ENCODE measurements around the gene ZNF514. TPM values are rescaled to one million over a fixed set of nuclear protein-coding genes. Genes with fewer than 3 reads are reported as not detected.

ZNF514 gene
- total RNA-seq, 1 donor, result 14.5 TPM

GRCh38 chr2:95165030-95165370 lies 5.4 kb upstream of the ZNF514 start:
- Histone ChIP-seq H3K36me3 (ENCODE audit: insufficient read depth, low read length) (no peaks in the 10 kb centered on the region), H3K4me2 (ENCODE audit: insufficient read depth, low read length) (peak overlapping the region; percentile 87), H3K27ac (ENCODE audit: low read depth, low read length) (peak overlapping the region; percentile 97), H4K20me1 (ENCODE audit: insufficient read depth, low read length) (no peaks in the 10 kb centered on the region), H3K79me2 (ENCODE audit: insufficient read depth, low read length) (peaks cover 35% of the 10 kb centered on the region), H3K4me1 (ENCODE audit: insufficient read depth, low read length) (peaks cover 15% of the 10 kb centered on the region), H2AFZ (ENCODE audit: low read length) (peak overlapping the region; percentile 100), H3K4me3 (ENCODE audit: insufficient read depth, low read length) (peak overlapping the region; percentile 94), H3K27me3 (ENCODE audit: insufficient read depth, low read length) (no peaks in the 10 kb centered on the region), H3K9me3 (ENCODE audit: low read depth, low read length) (no peaks in the 10 kb centered on the region)
- TF ChIP-seq CTCF (IDR thresholded peaks at IDR 0.05; ENCODE audit: extremely low read depth, low read depth, low read length), result no peak
- DNase-seq (ENCODE audit: insufficient read length, low spot score, missing footprints), result no peak

- H3K27ac ChIP-seq (ENCODE audit: low read depth, low read length), result peak overlapping the region; percentile 41
- H3K36me3 ChIP-seq (ENCODE audit: insufficient read depth, low read length), result peaks cover 28% of the 10 kb centered on the region
- no peaks in the 10 kb centered on the region for H3K27me3 ChIP-seq (ENCODE audit: insufficient read depth, low read length)
- peaks cover 5% of the 10 kb centered on the region for H3K9me3 ChIP-seq (ENCODE audit: low read depth, low read length)
- peaks cover 10% of the 10 kb centered on the region for H3K4me1 ChIP-seq (ENCODE audit: insufficient read depth, low read length)
- no peaks in the 10 kb centered on the region for H4K20me1 ChIP-seq (ENCODE audit: insufficient read depth, low read length)
- H2AFZ ChIP-seq (ENCODE audit: low read length), result peak overlapping the region; percentile 91
- peak overlapping the region; percentile 84 for H3K4me3 ChIP-seq (ENCODE audit: insufficient read depth, low read length)
- no peak for TF ChIP-seq CTCF (IDR thresholded peaks at IDR 0.05; ENCODE audit: extremely low read depth, low read depth, low read length)
- H3K79me2 ChIP-seq (ENCODE audit: insufficient read depth, low read length), result peaks cover 9% of the 10 kb centered on the region
- DNase-seq (ENCODE audit: insufficient read length, low spot score, missing footprints), result peak; percentile 95
- H3K4me2 ChIP-seq (ENCODE audit: insufficient read depth, low read length), result peak overlapping the region; percentile 87
These were observed 593 bp downstream of the ZNF514 start for GRCh38 chr2:95158891-95159619.

GRCh38 chr2:95158441-95158840 lies 1.2 kb downstream of the ZNF514 start:
- Histone ChIP-seq H3K4me3 (ENCODE audit: insufficient read depth, low read length) (peak overlapping the region; percentile 84), H3K79me2 (ENCODE audit: insufficient read depth, low read length) (peaks cover 9% of the 10 kb centered on the region), H3K4me1 (ENCODE audit: insufficient read depth, low read length) (peaks cover 10% of the 10 kb centered on the region), H3K27ac (ENCODE audit: low read depth, low read length) (peak overlapping the region; percentile 41), H3K27me3 (ENCODE audit: insufficient read depth, low read length) (no peaks in the 10 kb centered on the region), H3K36me3 (ENCODE audit: insufficient read depth, low read length) (peaks cover 34% of the 10 kb centered on the region), H3K4me2 (ENCODE audit: insufficient read depth, low read length) (peak overlapping the region; percentile 87), H4K20me1 (ENCODE audit: insufficient read depth, low read length) (no peaks in the 10 kb centered on the region), H3K9me3 (ENCODE audit: low read depth, low read length) (peaks cover 10% of the 10 kb centered on the region), H2AFZ (ENCODE audit: low read length) (peak overlapping the region; percentile 91)
- TF ChIP-seq CTCF (IDR thresholded peaks at IDR 0.05; ENCODE audit: extremely low read depth, low read depth, low read length), result no peak
- DNase-seq (ENCODE audit: insufficient read length, low spot score, missing footprints), result no peak

- no peak for DNase-seq (ENCODE audit: insufficient read length, low spot score, missing footprints)
- no peak for TF ChIP-seq CTCF (IDR thresholded peaks at IDR 0.05; ENCODE audit: extremely low read depth, low read depth, low read length)
- no peaks in the 10 kb centered on the region for H4K20me1 ChIP-seq (ENCODE audit: insufficient read depth, low read length)
- H3K79me2 ChIP-seq (ENCODE audit: insufficient read depth, low read length), result no peaks in the 10 kb centered on the region
- H3K9me3 ChIP-seq (ENCODE audit: low read depth, low read length), result peaks cover 66% of the 10 kb centered on the region
- H2AFZ ChIP-seq (ENCODE audit: low read length), result no peak overlapping the region
- H3K27me3 ChIP-seq (ENCODE audit: insufficient read depth, low read length), result no peaks in the 10 kb centered on the region
- H3K4me1 ChIP-seq (ENCODE audit: insufficient read depth, low read length), result no peaks in the 10 kb centered on the region
- H3K4me2 ChIP-seq (ENCODE audit: insufficient read depth, low read length), result no peak overlapping the region
- H3K27ac ChIP-seq (ENCODE audit: low read depth, low read length), result no peak overlapping the region
- H3K4me3 ChIP-seq (ENCODE audit: insufficient read depth, low read length), result no peak overlapping the region
- H3K36me3 ChIP-seq (ENCODE audit: insufficient read depth, low read length), result peaks cover 65% of the 10 kb centered on the region
These were observed 10.2 kb downstream of the ZNF514 start for GRCh38 chr2:95149397-95149984.
